NCI-H187 treated with DMSO at 0.1 percent for 48 hours (cell line): ENCODE results near the gene TSACC.
A peak's percentile ranks its signal among the peaks of the same experiment; 100 is the strongest.

Source experiments
- DNase-seq: peaks from one replicate; lab custom pipeline; 2025; lab: John Stamatoyannopoulos, UW

TSACC gene

DNA sequence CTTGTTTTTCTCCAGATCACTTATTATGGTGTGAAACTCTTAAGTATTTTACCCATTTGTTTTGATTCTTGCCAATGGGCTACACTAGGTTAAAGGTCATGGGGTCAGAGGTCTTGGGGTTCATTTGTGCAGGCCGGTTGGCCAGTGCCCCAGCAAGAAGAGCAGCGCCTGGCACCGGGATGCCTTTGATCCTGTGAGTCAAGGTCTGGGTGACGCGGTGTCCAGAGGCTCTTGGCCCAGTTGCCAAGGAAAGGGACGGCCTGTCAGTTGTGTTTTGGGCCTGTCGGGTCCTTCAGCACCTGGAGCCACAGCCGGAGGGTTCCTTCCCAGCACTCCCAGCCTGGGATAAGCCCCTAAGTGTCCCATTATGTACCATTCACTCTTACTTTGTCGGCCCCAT is 55.8 kb downstream of the TSACC start:
- no peak for DNase-seq

DNA sequence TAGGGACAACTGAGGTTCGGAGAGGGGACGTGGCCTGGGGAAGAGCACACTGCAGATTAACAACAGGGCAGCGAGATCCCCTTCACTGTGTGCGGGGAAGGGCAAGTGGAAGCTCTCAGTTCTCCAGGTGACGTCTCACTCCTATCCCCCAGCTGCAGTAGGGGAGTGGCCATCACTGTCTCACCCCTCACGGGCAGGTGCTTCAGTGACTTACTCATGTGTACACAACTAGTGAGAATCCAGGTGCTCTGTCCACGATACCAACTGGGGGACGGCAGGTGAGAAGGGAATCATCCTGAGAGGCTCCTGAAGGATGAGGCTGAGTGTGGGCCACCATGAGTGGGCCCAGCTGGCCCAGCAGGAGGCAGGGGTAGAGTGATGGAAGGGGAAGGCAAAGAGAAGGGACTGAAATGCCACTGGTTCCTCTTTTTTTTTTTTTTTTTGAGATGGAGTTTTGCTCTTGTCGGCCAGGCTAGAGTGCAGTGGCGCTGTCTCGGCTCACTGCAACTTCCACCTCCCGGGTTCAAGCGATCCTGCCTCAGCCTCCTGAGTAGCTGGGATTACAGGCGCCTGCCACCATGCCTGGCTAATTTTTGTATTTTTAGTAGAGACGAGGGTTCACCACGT is 56.6 kb downstream of the TSACC start:
- DNase-seq = peak; percentile 89
